ENCODE results near the gene PINLYP. TPM values are rescaled to one million over a fixed set of nuclear protein-coding genes. Genes with fewer than 3 reads are reported as not detected.

Gene PINLYP
- total and polyA plus RNA-seq, 9 of the 15 experiments (the other 6 are each of a cell fraction or from before 2014, with no cell fraction given), result 1.00 to 6.7 (median 2.2) TPM

GRCh38 chr19:43532962-43533545, 42.5 kb upstream of the PINLYP start, which contains the start of gene ZNF575 (continued):
- TF ChIP-seq ZFX (CRISPR knock-in tag; IDR thresholded peaks at IDR 0.05) (0 out of 2 replicates have a peak, but pooled peaks have one; percentile 33), SRSF9 (IDR thresholded peaks at IDR 0.05; ENCODE audit: borderline replicate concordance, low read depth, low read length) (no peak), ATF1 (CRISPR knock-in tag; IDR thresholded peaks at IDR 0.05) (no peak), ATF1 (tag; IDR thresholded peaks at IDR 0.05) (peak; percentile 61), ZC3H11A (IDR thresholded peaks at IDR 0.05; ENCODE audit: low read depth, low read length) (no peak), WHSC1 (IDR thresholded peaks at IDR 0.05; ENCODE audit: low read length) (no peak), CHD7 (IDR thresholded peaks at IDR 0.05; ENCODE audit: low read depth, low read length) (no peak), NRF1 (conservative IDR thresholded peaks at IDR 0.05 in 1 of 2, IDR thresholded peaks at IDR 0.05 in 1 of 2) (peak; percentile 93 to 94), ZNF77 (CRISPR knock-in tag; IDR thresholded peaks at IDR 0.05) (no peak), MBD1 (CRISPR knock-in tag; IDR thresholded peaks at IDR 0.05) (no peak), ID3 (CRISPR knock-in tag; IDR thresholded peaks at IDR 0.05) (no peak), ID3 (tag; IDR thresholded peaks at IDR 0.05) (peak; percentile 51), MNT (conservative IDR thresholded peaks at IDR 0.05) (peak in 1 of 2 experiments; percentile 67; a peak in 2 of 4 replicates), FOSL1 (tag; conservative IDR thresholded peaks at IDR 0.05) (peak; percentile 24; the same call in 1 of the 2 replicates)

All from K562 (cell line).